Liver (tissue), 9 donors: ENCODE results near the gene FRMPD4. TPM values are rescaled to one million over a fixed set of nuclear protein-coding genes. Genes with fewer than 3 reads are reported as not detected.

Source experiments
- DNase-seq: peaks from one replicate; pipeline ENCODE4 v3.0.0-alpha.2; 2017; ENCODE audit warnings: low spot score
- H3K27ac ChIP-seq, 2 donors: one replicate each; pipeline ENCODE4 v1.7.0; 2013; ENCODE audit warnings: inconsistent platforms in 2 of 2, low read length in 2 of 2, control low read depth in 1 of 2, low read depth in 1 of 2, mild to moderate bottlenecking in 1 of 2
- H3K27me3 ChIP-seq, 4 donors: one replicate each; pipeline versions ENCODE4 v1.6.1 to v1.7.0; 2013; ENCODE audit warnings: low read length in 3 of 4, inconsistent platforms in 1 of 4, mild to moderate bottlenecking in 1 of 4, moderate library complexity in 1 of 4; ENCODE audit not compliant: control insufficient read depth in 4 of 4, insufficient read depth in 4 of 4
- H3K36me3 ChIP-seq, 4 donors: one replicate each; pipeline versions ENCODE4 v1.6.1 to v1.7.0; 2013; ENCODE audit warnings: low read length in 3 of 4, mild to moderate bottlenecking in 3 of 4, low read depth in 1 of 4, moderate library complexity in 1 of 4; ENCODE audit not compliant: control insufficient read depth in 4 of 4, insufficient read depth in 3 of 4
- H3K4me1 ChIP-seq, 4 donors: one replicate each; pipeline versions ENCODE4 v1.6.1 to v1.7.0; 2013; ENCODE audit warnings: low read length in 3 of 4, mild to moderate bottlenecking in 3 of 4, moderate library complexity in 1 of 4; ENCODE audit not compliant: control insufficient read depth in 4 of 4, insufficient read depth in 4 of 4
- H3K4me3 ChIP-seq, 3 donors: one replicate each; pipeline versions ENCODE4 v1.6.1 to v1.7.0; 2013; ENCODE audit warnings: low read length in 3 of 3, control low read depth in 1 of 3, low read depth in 1 of 3, mild to moderate bottlenecking in 1 of 3
- H3K9ac ChIP-seq, 2 donors: one replicate each; pipeline ENCODE4 v1.7.0; 2013; ENCODE audit warnings: low read length in 2 of 2, mild to moderate bottlenecking in 2 of 2, moderate library complexity in 2 of 2, control low read depth in 1 of 2, low read depth in 1 of 2
- H3K9me3 ChIP-seq, 4 donors: one replicate each; pipeline versions ENCODE4 v1.6.1 to v1.7.0; 2013; ENCODE audit warnings: low read length in 3 of 4; ENCODE audit not compliant: control insufficient read depth in 4 of 4
- ATF3 ChIP-seq: IDR thresholded peaks from 2 replicates; pipeline ENCODE4 v1.6.1; 2016; ENCODE audit warnings: antibody characterized with exemption
- EGR1 ChIP-seq, 2 donors: IDR thresholded peaks; 2 replicates each; pipeline ENCODE4 v1.6.1; 2016 to 2018; ENCODE audit warnings: antibody characterized with exemption in 2 of 2, low read depth in 2 of 2
- FOXA1 ChIP-seq: IDR thresholded peaks from 2 replicates; pipeline ENCODE4 v1.6.1; 2016; ENCODE audit warnings: antibody characterized with exemption
- GABPA ChIP-seq, 2 donors: IDR thresholded peaks in 1 of 2; conservative IDR thresholded peaks in 1 of 2; 2 replicates each; pipeline ENCODE4 v1.6.1; 2016; ENCODE audit warnings: antibody characterized with exemption in 2 of 2, mild to moderate bottlenecking in 1 of 2, moderate library complexity in 1 of 2
- HNF4A ChIP-seq, 2 donors: conservative IDR thresholded peaks; 2 replicates each; pipeline ENCODE4 v1.6.1; 2016; ENCODE audit warnings: antibody characterized with exemption in 2 of 2, mild to moderate bottlenecking in 2 of 2
- HNF4G ChIP-seq: IDR thresholded peaks from 2 replicates; pipeline ENCODE4 v1.6.1; 2016; ENCODE audit warnings: antibody characterized with exemption
- JUND ChIP-seq, 2 donors: IDR thresholded peaks; 2 replicates each; pipeline ENCODE4 v1.6.1; 2016; ENCODE audit warnings: antibody characterized with exemption in 2 of 2
- RAD21 ChIP-seq, 2 donors: IDR thresholded peaks; 2 replicates each; pipeline ENCODE4 v1.6.1; 2016; ENCODE audit warnings: antibody characterized with exemption in 2 of 2, mild to moderate bottlenecking in 2 of 2
- REST ChIP-seq: IDR thresholded peaks from 2 replicates; pipeline ENCODE4 v1.6.1; 2016; ENCODE audit warnings: antibody characterized with exemption, mild to moderate bottlenecking
- RXRA ChIP-seq, 2 donors: IDR thresholded peaks; 2 replicates each; pipeline ENCODE4 v1.6.1; 2017 to 2018; ENCODE audit warnings: antibody characterized with exemption in 2 of 2, mild to moderate bottlenecking in 1 of 2
- TAF1 ChIP-seq: conservative IDR thresholded peaks from 2 replicates; pipeline ENCODE4 v1.6.1; 2016; ENCODE audit warnings: antibody characterized with exemption, mild to moderate bottlenecking
- YY1 ChIP-seq: IDR thresholded peaks from 2 replicates; pipeline ENCODE4 v1.6.1; 2016; ENCODE audit warnings: antibody characterized with exemption, mild to moderate bottlenecking
- ZBTB33 ChIP-seq: IDR thresholded peaks from 2 replicates; pipeline ENCODE4 v1.6.1; 2016; ENCODE audit warnings: antibody characterized with exemption
- WGBS: extraction: QIAGEN DNeasy Blood & Tissue Kit; methylation state at CpG from one replicate; pipeline ENCODE4 v1.1.7; 2013; 5-methylcytosine and 5-hydroxymethylcytosine counted together
- polyA plus RNA-seq, 2 donors: library from polyadenylated mRNA; stranded (reverse) in 1 of 2; unstranded in 1 of 2; fragments of 200-250 nt in 1 of 2; fragments of >200 nt in 1 of 2; fragmentation: Nextera tagmentation in 1 of 2; extraction: Ambion mirVana in 1 of 2; gene quantifications; one replicate each; pipeline versions ENCODE4 v1.2.1 to v1.2.3, GENCODE V29; 2013 to 2015
- total RNA-seq, 2 donors: library from RNA; depleted of rRNA; stranded (reverse); fragments of >200 nt; gene quantifications; one replicate each; pipeline ENCODE4 v1.2.3, GENCODE V29; 2014
- donor health status: healthy.
- donor health status: healthy.
- donor health status: healthy.
- donor health status: healthy.
- donor health status: healthy.

FRMPD4 gene
- total and polyA plus RNA-seq, 4 donors = 0.01 to 0.08 (median 0.03) TPM; not detected in 1

GRCh38 chrX:12441381-12442128 lies 303.3 kb downstream of the FRMPD4 start:
- DNase-seq = no peak
- Histone ChIP-seq H3K36me3 (no peaks in the 10 kb centered on the region), H3K27me3 (peaks cover 0 to 4% (median 0%) of the 10 kb centered on the region in 4 donors)

GRCh38 chrX:12443534-12444098 lies 305.3 kb downstream of the FRMPD4 start:
- Histone ChIP-seq H3K27me3 (peaks cover 0 to 4% (median 0%) of the 10 kb centered on the region in 4 donors), H3K4me1 (no peaks in the 10 kb centered on the region), H3K9me3 (no peaks in the 10 kb centered on the region), H3K36me3 (no peaks in the 10 kb centered on the region), H3K27ac (no peak overlapping the region), H3K4me3 (no peak overlapping the region), H3K9ac (no peak overlapping the region)
- DNase-seq = no peak
- 71% methylated on average over 7 of the region's 7 CpGs for WGBS
- no peak for TF ChIP-seq REST
- TF ChIP-seq HNF4A (conservative IDR thresholded peaks at IDR 0.05) = no peak
- TF ChIP-seq HNF4G = no peak
- no peak for TF ChIP-seq YY1
- TF ChIP-seq RXRA (IDR thresholded peaks at IDR 0.05) = no peak
- no peak for TF ChIP-seq RAD21 (IDR thresholded peaks at IDR 0.05)
- TF ChIP-seq GABPA (IDR thresholded peaks at IDR 0.05 in 1 of 2, conservative IDR thresholded peaks at IDR 0.05 in 1 of 2) = no peak

More at GRCh38 chrX:12441381-12442128, 303.3 kb downstream of the FRMPD4 start:
- Histone ChIP-seq H3K4me1 (no peaks in the 10 kb centered on the region), H3K4me3 (no peak overlapping the region), H3K9ac (no peak overlapping the region), H3K27ac (no peak overlapping the region), H3K9me3 (no peaks in the 10 kb centered on the region)
- TF ChIP-seq EGR1 (IDR thresholded peaks at IDR 0.05; ENCODE audit: low read depth in 2 of 2) (no peak), HNF4G (no peak), JUND (IDR thresholded peaks at IDR 0.05) (no peak), TAF1 (no peak), REST (no peak), FOXA1 (no peak), GABPA (IDR thresholded peaks at IDR 0.05 in 1 of 2, conservative IDR thresholded peaks at IDR 0.05 in 1 of 2) (no peak), RXRA (IDR thresholded peaks at IDR 0.05) (no peak), ZBTB33 (no peak), ATF3 (no peak)
- WGBS = 47% methylated on average over 3 of the region's 3 CpGs
